Measurements from ENCODE around the gene KIF26B.
A peak's percentile ranks its signal among the peaks of the same experiment; 100 is the strongest.

KIF26B gene

DNA sequence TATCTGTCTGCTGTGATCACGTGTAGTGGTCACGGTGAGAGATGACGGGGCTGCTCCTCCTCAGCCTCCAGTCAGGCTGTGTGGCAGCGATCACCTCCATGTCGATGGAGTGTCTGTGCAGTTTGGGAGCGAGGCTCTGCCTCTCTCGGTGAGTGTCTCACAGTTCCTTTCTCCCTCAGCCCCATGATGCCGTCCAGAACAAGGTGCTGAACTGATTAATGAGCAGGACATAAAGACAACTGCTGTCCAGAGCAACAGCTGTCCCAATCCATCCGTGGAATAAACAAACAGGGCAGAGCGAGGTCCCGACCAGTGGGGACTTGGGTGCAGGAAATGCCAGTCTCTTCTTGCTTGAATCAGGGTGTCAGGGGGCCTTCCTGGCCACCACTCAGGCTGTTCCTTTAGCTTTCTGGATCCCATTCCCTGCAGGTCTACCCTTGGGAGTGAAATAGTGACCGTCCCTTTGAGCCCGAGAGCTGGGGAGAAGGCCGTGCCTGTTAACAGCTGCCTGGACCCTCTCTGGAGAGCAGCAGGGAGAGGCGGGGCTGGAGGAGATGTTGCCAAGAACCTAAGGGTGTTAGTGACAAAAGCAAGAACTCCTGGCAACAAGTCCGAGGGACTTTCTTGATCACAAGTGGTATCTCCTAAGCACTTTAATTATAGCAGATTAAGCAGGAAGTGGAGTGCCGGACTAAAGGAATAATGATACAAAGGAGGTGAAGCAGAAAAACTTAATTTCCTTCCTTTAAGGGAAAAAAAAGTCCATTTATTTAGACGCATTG is 443.9 kb downstream of the KIF26B start:
- no peak overlapping the region for H3K4me2 ChIP-seq
- no peak overlapping the region for H3K27ac ChIP-seq

DNA sequence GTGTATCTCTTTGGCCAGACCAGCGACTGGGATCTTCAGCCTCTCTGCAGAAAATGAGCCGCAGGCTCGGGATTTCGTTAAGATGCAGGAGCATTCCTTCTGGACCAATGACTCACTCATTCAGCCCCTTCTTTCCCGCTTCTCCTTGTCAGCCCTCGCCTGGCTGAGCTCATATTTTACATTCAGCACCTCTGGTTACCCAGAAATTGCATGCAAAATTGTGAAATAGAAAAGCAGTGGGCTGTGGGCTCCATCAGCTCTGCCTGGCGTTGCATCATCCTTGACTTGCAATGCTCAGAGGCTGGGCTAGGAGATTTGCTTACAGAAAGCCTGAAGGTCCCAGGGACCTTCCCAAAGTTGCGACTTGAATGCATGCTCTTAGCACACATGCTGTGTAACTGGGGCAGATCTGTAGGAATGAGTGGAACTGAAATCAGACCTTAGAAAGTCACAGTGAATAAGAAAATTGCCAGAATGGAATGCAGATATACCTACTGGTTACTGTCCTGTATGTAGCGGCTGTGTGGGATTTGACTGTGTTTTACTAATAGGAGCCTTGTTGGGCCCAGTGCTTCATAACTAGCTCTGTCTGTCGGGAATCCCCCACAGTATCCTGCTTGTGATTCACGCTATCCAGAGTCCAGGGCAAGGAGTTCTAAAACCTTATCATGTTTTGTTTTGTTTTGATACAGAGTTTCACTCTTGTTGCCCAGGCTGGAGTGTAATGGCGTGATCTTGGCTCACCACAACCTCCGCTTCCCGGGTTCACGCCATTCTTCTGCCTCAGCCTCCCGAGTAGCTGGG is 444.8 kb downstream of the KIF26B start:
- no peak overlapping the region for H3K4me3 ChIP-seq
- 0 out of 22 replicates have a peak overlapping the region, but pooled peaks of 1 of the 11 experiments have one; percentile 2 for H3K4me2 ChIP-seq
- no peaks in the 10 kb centered on the region; a peak in 1 of 20 replicates for H3K4me1 ChIP-seq
- H3K9me3 ChIP-seq (replicated peaks in 1 of 11), result peaks cover 0 to 8% (median 5%) of the 10 kb centered on the region in 11 experiments; a peak in 4 of 22 replicates
- H4K20me1 ChIP-seq, result no peaks in the 10 kb centered on the region
- H3K36me3 ChIP-seq, result no peaks in the 10 kb centered on the region
- no peak overlapping the region for H3K27ac ChIP-seq
- no peak overlapping the region for H3K9ac ChIP-seq
- no peaks in the 10 kb centered on the region for H3K27me3 ChIP-seq
- TF ChIP-seq Cebpa-rat (IDR thresholded peaks at IDR 0.05), result peak in 3 of 11 experiments; percentile 17 to 52 (median 36); a peak in 3 of 22 replicates

More for the DNA sequence above, 443.9 kb downstream of the KIF26B start:
- Histone ChIP-seq H4K20me1 (no peaks in the 10 kb centered on the region), H3K36me3 (no peaks in the 10 kb centered on the region), H3K4me1 (no peaks in the 10 kb centered on the region; a peak in 1 of 20 replicates), H3K27me3 (no peaks in the 10 kb centered on the region), H3K9me3 (replicated peaks in 1 of 11) (peaks cover 0 to 13% (median 5%) of the 10 kb centered on the region in 11 experiments; a peak in 5 of 22 replicates), H3K4me3 (no peak overlapping the region), H3K9ac (no peak overlapping the region)
- TF ChIP-seq Cebpa-rat (IDR thresholded peaks at IDR 0.05), result no peak

DNA sequence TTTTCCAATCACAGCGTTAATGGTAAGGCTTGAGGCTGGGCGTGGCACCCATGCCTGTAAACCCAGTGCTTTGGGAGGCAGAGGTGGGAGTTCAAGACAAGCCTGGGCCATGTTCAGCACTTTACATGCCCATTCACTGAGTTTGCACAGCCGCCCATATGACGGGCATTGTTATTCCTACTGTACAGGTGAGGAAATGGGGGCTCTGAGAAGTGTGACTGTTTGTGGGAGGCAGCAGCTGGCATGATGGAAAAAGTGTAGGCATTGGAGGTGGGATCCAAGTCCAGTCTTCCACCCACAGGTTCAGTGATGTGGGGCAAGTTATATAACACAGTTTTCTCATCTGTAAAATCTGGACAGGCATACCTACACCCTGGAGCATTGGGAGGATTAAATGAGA is 445.9 kb downstream of the KIF26B start:
- Histone ChIP-seq H3K4me2 (no peak overlapping the region), H3K4me3 (no peak overlapping the region), H3K27ac (no peak overlapping the region), H3K4me1 (peaks cover 8 to 9% (median 8%) of the 10 kb centered on the region in 10 experiments), H3K36me3 (no peaks in the 10 kb centered on the region), H3K9ac (no peak overlapping the region), H3K27me3 (no peaks in the 10 kb centered on the region), H4K20me1 (no peaks in the 10 kb centered on the region), H3K9me3 (replicated peaks in 1 of 11) (peaks cover 0 to 7% (median 5%) of the 10 kb centered on the region in 11 experiments; a peak in 4 of 22 replicates)
- no peak for TF ChIP-seq Cebpa-rat (IDR thresholded peaks at IDR 0.05)

DNA sequence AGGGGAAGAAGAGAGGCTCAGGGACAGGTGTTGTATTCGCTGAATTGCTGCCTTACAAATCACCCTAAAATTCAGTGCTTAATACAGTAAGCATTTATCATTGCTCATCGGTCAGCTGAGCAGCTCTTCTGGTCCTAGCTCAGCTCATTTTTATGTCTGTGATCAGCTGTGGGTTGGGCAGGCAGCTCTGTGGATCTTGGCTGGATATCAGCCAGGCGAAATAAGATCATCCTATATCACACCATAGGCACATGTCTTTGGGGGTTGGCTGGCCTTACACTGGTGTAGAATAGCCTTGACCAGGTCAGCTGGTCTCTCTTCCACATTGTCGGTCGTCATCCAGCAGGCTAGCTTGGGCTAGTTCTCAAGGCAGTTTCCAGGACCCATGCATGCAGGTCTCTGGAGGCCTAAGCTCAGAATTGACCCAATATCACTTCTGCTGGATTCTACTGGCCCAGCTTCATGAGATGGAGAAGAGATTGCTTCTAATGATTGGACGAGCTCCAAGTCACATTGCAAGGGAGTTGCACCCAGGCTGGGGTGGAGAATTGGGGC is 448.6 kb downstream of the KIF26B start:
- no peak overlapping the region for H3K4me3 ChIP-seq
- H3K27ac ChIP-seq, result no peak overlapping the region
- H3K4me2 ChIP-seq, result no peak overlapping the region
- H3K9ac ChIP-seq, result no peak overlapping the region
- H3K4me1 ChIP-seq, result peaks cover 10 to 22% (median 18%) of the 10 kb centered on the region in 10 experiments
- peaks cover 0 to 3% (median 0%) of the 10 kb centered on the region in 11 experiments; a peak in 3 of 22 replicates for H3K9me3 ChIP-seq (replicated peaks in 1 of 11)
- H3K36me3 ChIP-seq, result no peaks in the 10 kb centered on the region
- TF ChIP-seq Cebpa-rat (IDR thresholded peaks at IDR 0.05), result no peak
- no peaks in the 10 kb centered on the region for H3K27me3 ChIP-seq
- H4K20me1 ChIP-seq, result no peaks in the 10 kb centered on the region

DNA sequence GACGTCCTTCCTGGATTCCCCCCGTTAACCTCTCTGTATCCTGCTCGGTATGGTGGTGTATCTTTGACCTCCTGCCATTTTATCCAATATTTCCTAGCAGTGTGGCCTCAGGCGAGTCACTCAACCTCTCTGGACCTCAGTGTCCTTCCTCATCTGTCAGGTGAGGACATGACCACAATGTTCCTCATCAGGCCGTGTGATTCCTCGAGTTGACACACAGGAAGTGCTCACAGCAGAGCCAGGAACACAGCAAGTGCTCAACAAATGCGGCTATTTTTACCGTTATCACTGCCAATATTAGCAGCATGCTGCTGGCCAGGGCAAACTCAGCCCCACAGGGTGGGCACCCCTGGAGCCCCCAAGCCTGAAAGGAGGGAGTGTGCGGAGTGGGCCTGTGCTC is 450.2 kb downstream of the KIF26B start:
- peaks cover 10 to 22% (median 18%) of the 10 kb centered on the region in 10 experiments for H3K4me1 ChIP-seq
- H3K27me3 ChIP-seq, result no peaks in the 10 kb centered on the region
- peak overlapping the region; percentile 26 to 61 (median 46); a peak in 21 of 22 replicates for H3K4me2 ChIP-seq

DNA sequence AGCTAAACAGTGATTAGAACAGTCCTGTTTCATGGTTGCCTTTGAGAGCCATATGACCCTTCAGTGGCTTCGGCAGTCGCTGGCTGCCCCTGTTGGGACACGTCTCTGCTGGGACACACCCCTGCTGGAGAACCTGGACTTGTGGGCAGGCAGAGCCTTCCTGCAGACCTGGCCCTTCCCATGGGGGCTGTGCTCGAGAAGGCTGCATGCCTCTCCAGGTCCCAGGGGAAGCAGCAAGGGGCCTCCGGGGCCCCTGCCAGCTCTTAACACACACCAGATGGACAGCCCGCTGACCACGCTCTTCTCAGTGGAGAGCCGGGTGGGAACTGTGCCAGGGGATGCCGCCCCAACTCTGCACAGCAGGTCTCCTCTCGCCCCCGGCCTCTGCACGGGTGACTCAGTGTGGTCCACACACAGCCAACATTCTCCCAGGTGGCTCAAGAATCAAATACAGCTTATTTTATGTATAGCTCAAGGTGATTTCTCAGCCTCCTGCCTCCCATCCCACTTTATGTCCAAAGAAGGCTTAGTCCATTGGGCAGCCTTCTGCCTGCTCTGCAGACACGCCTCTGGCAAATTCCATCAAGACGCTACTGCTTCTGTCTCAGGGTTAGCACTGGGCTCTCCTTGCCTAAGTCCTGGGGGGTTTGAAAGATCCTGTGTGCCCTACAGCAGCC is 450.8 kb downstream of the KIF26B start:
- H3K4me3 ChIP-seq, result no peak overlapping the region
- H3K9ac ChIP-seq, result no peak overlapping the region
- H3K36me3 ChIP-seq, result no peaks in the 10 kb centered on the region
- H3K4me1 ChIP-seq, result peaks cover 10 to 22% (median 18%) of the 10 kb centered on the region in 10 experiments
- H3K27me3 ChIP-seq, result no peaks in the 10 kb centered on the region
- H3K27ac ChIP-seq, result peak overlapping the region in 3 of 11 experiments; percentile 9 to 22 (median 10); a peak in 1 of 22 replicates
- peak overlapping the region; percentile 26 to 61 (median 46) for H3K4me2 ChIP-seq
- H4K20me1 ChIP-seq, result no peaks in the 10 kb centered on the region
- no peaks in the 10 kb centered on the region for H3K9me3 ChIP-seq (replicated peaks in 1 of 11)
- TF ChIP-seq Cebpa-rat (IDR thresholded peaks at IDR 0.05), result no peak

More for the DNA sequence above, 450.2 kb downstream of the KIF26B start:
- H3K4me3 ChIP-seq, result no peak overlapping the region
- H4K20me1 ChIP-seq, result no peaks in the 10 kb centered on the region
- no peak overlapping the region for H3K9ac ChIP-seq
- 0 out of 22 replicates have a peak overlapping the region, but pooled peaks of 2 of the 11 experiments have one; percentile 9 to 22 for H3K27ac ChIP-seq
- no peak for TF ChIP-seq Cebpa-rat (IDR thresholded peaks at IDR 0.05)
- H3K36me3 ChIP-seq, result no peaks in the 10 kb centered on the region
- H3K9me3 ChIP-seq (replicated peaks in 1 of 11), result no peaks in the 10 kb centered on the region

DNA sequence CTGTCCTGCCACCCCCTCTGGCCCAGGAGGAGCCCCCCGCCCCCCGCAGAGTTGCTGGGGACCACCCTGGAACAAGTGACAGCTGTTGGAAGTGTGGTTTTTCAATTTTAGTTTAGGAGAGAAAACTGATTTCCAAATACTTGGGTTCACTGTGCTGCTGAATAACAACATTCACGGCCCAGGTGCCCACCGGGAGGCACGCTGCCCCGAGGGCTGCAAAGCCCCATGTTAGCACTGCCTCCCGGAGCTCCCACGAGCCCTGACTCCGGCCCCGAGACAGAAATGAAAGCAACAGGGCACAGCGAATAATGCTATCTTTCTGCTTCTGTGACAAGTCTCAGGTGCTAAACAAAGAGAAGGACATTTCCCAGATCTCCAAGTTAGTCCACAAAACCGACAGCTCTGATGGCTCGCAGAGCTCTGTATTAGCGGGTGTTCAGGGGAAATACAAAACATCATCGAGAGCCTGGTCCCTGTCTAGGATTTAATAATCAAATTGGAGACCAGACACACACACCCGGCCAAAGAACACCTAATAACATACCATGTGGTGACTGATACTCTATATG is 451.5 kb downstream of the KIF26B start:
- Histone ChIP-seq H3K27me3 (no peaks in the 10 kb centered on the region), H3K9me3 (replicated peaks in 1 of 11) (no peaks in the 10 kb centered on the region), H3K4me2 (no peak overlapping the region; a peak in 1 of 22 replicates), H3K9ac (no peak overlapping the region), H3K27ac (no peak overlapping the region), H3K36me3 (no peaks in the 10 kb centered on the region), H3K4me3 (no peak overlapping the region), H3K4me1 (peaks cover 10 to 22% (median 18%) of the 10 kb centered on the region in 10 experiments), H4K20me1 (no peaks in the 10 kb centered on the region)
- no peak for TF ChIP-seq Cebpa-rat (IDR thresholded peaks at IDR 0.05)

DNA sequence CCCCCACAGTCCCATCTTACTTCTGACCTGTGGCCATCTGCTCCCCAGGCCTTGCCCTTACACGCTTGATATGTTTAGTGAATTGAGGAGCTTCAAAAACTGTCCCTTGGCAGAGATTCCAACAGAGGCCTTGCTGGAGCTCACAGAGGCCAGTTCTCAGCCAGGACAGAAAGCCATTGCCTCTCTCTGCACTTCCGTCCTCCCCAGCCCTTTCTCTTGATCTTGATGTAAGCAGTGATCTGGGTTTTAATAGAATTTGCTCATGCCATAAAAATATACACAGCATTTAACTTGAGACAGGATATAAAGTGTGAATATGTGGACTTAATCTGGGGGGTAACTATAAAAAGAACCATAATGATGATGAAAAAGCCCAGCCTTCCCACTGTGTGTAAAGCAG is 453.5 kb downstream of the KIF26B start:
- Histone ChIP-seq H3K4me3 (no peak overlapping the region), H3K9ac (no peak overlapping the region), H3K27ac (no peak overlapping the region), H3K4me2 (peak overlapping the region in 6 of 11 experiments; percentile 5 to 72 (median 32); a peak in 6 of 22 replicates), H3K4me1 (peaks cover 10 to 22% (median 18%) of the 10 kb centered on the region in 10 experiments), H3K9me3 (replicated peaks in 1 of 11) (no peaks in the 10 kb centered on the region), H3K36me3 (no peaks in the 10 kb centered on the region), H3K27me3 (no peaks in the 10 kb centered on the region), H4K20me1 (no peaks in the 10 kb centered on the region)
- no peak for TF ChIP-seq Cebpa-rat (IDR thresholded peaks at IDR 0.05)
